ENCODE results near the gene PAK5.
"Not testable (repeated sequence)": the region's sequence is repeated elsewhere in the genome, so short reads cannot be mapped to it uniquely, and the experiment has no call there.

The PAK5 gene

DNA sequence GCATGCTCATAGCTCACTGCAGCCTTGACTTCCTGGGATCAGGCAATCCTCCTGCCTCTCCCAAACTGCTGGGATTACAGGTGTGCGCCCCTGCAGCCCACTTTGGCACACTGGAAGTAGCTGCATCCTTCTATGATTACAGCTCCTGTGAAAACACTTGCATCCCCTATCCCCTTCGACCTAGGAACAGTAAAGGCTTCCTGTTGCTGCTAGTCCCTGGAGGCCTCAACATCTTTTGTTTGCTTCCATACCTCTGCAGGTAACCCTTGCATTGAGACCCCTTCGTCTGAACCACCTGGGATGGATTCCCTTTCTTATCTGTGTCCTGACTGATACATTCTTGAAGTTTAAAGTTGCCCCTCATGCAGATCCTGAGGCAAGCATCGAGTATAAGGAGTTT is 152.4 kb downstream of the PAK5 start:
- Histone ChIP-seq H3K36me3 (ENCODE audit: insufficient read depth, low read length) (no peaks in the 10 kb centered on the region), H3K9me3 (ENCODE audit: control insufficient read depth, insufficient read depth, low read length) (no peaks in the 10 kb centered on the region), H3K4me1 (ENCODE audit: insufficient read depth, low read length) (no peaks in the 10 kb centered on the region), H3K9ac (ENCODE audit: low read depth, low read length) (no peak overlapping the region)

DNA sequence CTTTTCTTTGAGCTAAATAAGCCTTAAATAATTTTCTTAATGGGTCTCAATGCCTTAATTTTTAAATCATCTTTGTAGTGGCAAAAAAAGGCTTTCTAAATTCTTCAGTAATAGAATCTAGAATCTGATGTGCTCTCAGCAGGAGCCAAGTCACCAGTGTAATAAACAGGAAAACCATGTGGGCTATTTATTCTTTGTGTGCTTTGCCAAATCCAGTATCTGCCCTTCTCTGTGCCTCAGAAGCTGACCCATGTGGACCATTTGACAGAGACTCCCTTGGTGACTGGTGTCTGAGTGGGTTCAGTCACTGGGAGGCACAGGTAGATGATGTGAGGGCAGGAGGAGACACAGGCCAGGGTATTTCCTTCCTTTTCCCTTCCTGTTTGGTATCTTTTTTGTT is 152.9 kb downstream of the PAK5 start:
- no peak overlapping the region for H3K9ac ChIP-seq (ENCODE audit: low read depth, low read length)
- H3K9me3 ChIP-seq (ENCODE audit: control insufficient read depth, insufficient read depth, low read length): no peaks in the 10 kb centered on the region
- no peaks in the 10 kb centered on the region for H3K4me1 ChIP-seq (ENCODE audit: insufficient read depth, low read length)
- H3K36me3 ChIP-seq (ENCODE audit: insufficient read depth, low read length): no peaks in the 10 kb centered on the region

DNA sequence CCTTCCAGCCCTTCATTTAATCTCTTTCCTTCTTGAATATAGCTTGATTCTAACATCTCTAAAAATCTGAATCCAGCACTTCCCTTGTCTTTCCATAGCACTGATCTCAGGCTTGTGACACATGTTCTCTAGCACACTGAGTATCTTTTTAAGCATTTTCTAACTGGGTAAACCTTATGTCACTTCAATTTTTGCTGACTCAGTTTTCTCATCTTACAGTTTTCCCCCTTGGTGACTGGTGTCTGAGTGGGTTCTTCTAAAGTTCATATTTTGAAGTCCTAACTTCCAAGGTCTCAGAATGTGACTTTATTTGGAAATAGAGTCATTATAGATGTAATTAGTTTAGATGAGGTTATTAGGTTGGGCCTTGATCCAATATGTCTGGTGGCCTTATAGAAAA is 153.9 kb downstream of the PAK5 start:
- H3K4me1 ChIP-seq (ENCODE audit: insufficient read depth, low read length): no peaks in the 10 kb centered on the region
- no peaks in the 10 kb centered on the region for H3K9me3 ChIP-seq (ENCODE audit: control insufficient read depth, insufficient read depth, low read length)
- no peaks in the 10 kb centered on the region for H3K36me3 ChIP-seq (ENCODE audit: insufficient read depth, low read length)
- H3K9ac ChIP-seq (ENCODE audit: low read depth, low read length): no peak overlapping the region

DNA sequence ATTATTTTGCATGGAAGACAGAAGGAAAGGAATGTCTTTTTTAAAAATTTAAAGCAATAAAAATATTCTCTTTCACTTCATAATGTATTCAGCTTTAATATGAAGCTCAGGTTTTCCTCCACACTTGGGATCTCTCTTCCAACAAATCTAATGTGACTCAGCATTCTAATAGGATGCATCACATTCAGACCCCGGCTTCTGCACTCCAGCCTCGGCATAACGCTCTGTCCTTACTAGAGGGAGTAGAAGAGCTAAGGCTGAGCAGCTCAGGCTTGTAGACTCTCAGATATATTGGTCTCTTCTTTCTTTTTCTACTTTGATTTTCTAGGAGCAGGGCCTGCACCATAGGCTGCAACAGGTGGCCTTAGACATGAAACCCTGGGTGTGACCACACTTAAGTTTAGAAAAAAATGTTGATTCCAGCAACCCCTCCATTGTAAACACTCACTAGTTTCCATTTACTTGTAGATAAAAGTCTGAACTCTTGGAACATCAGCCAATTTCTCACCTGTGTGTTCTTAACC is 161.7 kb downstream of the PAK5 start:
- Histone ChIP-seq H3K9ac (ENCODE audit: low read depth, low read length) (no peak overlapping the region), H3K36me3 (ENCODE audit: insufficient read depth, low read length) (no peaks in the 10 kb centered on the region), H3K4me1 (ENCODE audit: insufficient read depth, low read length) (no peaks in the 10 kb centered on the region), H3K9me3 (ENCODE audit: control insufficient read depth, insufficient read depth, low read length) (peaks cover 3% of the 10 kb centered on the region; the same call in 1 of the 2 replicates)

DNA sequence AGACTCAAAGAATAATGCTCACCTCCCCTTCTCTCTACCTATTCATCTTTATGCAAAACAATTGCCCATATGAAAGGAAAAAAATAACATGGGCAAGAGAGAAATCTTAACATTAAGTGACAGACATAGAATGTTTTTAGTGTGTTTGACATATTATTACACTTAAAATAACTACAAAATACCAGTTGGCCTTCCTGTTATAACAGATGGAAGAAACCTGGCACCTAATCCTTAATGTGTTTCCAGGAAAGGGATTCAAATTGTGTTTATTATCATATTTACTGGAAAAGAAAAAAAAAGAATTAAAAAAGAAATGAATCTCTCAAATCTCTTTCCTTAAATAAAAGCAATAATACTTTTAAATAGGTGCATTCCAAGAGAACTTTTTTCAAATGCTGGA is 165.9 kb downstream of the PAK5 start:
- H3K36me3 ChIP-seq (ENCODE audit: insufficient read depth, low read length): no peaks in the 10 kb centered on the region
- peaks cover 3% of the 10 kb centered on the region; the same call in 1 of the 2 replicates for H3K9me3 ChIP-seq (ENCODE audit: control insufficient read depth, insufficient read depth, low read length)
- H3K9ac ChIP-seq (ENCODE audit: low read depth, low read length): no peak overlapping the region
- H3K4me1 ChIP-seq (ENCODE audit: insufficient read depth, low read length): no peaks in the 10 kb centered on the region

DNA sequence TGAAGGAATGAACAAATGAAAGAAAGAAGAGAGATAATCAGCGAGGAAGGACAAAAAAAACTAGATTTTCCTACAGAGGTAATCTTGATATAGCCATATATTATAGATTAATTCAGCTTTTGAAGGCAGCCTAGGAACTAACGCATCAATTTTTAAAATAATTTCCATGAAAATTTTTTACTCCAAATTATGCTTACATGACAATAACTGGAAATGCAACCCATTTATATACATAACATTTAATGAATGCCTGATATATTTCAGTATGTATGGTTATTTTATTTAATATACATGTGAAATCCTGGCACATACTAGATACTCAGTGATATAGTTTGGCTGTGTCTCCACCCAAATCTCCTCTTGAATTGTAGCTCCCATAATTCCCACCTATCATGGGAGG is 166.8 kb downstream of the PAK5 start:
- H3K9ac ChIP-seq (ENCODE audit: low read depth, low read length): no peak overlapping the region

DNA sequence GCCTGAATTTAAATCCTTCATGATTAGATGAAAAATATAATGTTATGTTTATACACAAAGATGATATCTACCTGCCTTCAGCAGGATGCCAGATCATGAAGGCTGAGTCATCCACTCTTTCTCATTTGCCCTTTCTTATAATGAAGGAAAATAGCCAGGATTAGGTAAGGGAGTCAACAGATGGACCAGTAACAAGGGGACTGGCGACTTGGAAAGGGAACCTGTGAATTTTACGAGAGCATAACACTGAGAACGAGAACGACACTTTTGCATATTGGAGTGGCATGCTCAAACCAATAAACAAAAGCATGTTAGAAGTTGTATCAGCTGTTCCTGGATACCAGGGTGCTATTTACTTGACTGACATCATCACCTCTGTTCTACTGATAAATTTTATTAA is 170.5 kb downstream of the PAK5 start:
- Histone ChIP-seq H3K9ac (ENCODE audit: low read depth, low read length) (no peak overlapping the region), H3K9me3 (ENCODE audit: control insufficient read depth, insufficient read depth, low read length) (no peaks in the 10 kb centered on the region), H3K36me3 (ENCODE audit: insufficient read depth, low read length) (no peaks in the 10 kb centered on the region), H3K4me1 (ENCODE audit: insufficient read depth, low read length) (0 out of 2 replicates have a peak, but pooled peaks cover 3% of the 10 kb centered on the region)

More for the DNA sequence above, 166.8 kb downstream of the PAK5 start:
- peaks cover 3% of the 10 kb centered on the region; the same call in 1 of the 2 replicates for H3K9me3 ChIP-seq (ENCODE audit: control insufficient read depth, insufficient read depth, low read length)
- H3K4me1 ChIP-seq (ENCODE audit: insufficient read depth, low read length): no peaks in the 10 kb centered on the region
- H3K36me3 ChIP-seq (ENCODE audit: insufficient read depth, low read length): no peaks in the 10 kb centered on the region

DNA sequence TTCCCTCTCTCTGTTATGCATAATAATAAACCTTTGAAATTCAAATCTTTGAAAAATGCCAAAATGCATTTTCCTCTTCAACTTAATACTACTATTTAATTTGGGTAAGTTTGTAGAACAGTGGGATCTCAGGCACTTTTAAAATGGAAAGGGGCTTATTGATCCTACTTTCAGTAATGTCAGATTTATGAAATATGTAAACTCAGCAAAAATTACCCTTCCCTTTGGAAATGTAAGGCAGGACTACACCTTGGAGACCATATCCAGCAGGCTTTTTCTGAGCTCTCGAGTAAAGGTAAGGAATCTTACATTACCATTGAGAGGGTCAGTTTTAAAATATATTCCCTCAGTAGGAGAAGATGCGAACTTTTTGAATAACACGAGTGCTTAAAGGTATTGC is 175.5 kb downstream of the PAK5 start:
- Histone ChIP-seq H3K9ac (ENCODE audit: low read depth, low read length) (no peak overlapping the region), H3K4me1 (ENCODE audit: insufficient read depth, low read length) (0 out of 2 replicates have a peak, but pooled peaks cover 6% of the 10 kb centered on the region), H3K9me3 (ENCODE audit: control insufficient read depth, insufficient read depth, low read length) (no peaks in the 10 kb centered on the region), H3K36me3 (ENCODE audit: insufficient read depth, low read length) (no peaks in the 10 kb centered on the region)

DNA sequence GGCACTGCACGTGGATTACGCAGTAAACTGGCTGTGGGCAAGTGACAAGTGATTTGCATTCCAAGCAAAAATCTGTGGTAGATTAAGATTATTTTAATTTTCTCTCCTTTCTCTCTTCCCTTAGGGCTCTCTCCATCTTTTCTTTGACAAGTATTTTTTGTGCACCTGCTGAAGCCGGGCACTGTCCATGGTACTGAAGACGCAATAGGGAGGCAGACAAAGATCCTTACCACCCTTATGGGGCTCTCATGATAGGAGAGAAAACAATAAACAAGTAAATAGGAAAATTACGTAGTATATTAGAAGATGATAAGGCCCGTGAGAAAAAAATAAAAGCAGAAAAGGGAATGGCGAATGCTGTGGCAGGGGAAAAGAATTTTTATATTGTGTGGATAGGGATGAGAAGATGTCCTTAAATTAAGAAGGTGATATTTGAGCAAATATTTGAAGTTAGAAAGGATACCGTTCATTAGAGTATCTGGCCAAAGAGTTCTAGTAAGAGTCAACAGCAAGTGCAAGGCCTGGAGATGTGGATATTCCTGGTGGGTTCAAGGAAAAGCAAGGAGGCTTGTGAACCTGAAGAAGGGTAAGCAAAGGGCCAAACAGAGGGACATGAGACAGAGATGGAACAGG is 178.5 kb downstream of the PAK5 start:
- no peaks in the 10 kb centered on the region for H3K36me3 ChIP-seq (ENCODE audit: insufficient read depth, low read length)
- 0 out of 2 replicates have a peak, but pooled peaks cover 6% of the 10 kb centered on the region for H3K4me1 ChIP-seq (ENCODE audit: insufficient read depth, low read length)
- no peak overlapping the region for H3K9ac ChIP-seq (ENCODE audit: low read depth, low read length)
- no peaks in the 10 kb centered on the region for H3K9me3 ChIP-seq (ENCODE audit: control insufficient read depth, insufficient read depth, low read length)

DNA sequence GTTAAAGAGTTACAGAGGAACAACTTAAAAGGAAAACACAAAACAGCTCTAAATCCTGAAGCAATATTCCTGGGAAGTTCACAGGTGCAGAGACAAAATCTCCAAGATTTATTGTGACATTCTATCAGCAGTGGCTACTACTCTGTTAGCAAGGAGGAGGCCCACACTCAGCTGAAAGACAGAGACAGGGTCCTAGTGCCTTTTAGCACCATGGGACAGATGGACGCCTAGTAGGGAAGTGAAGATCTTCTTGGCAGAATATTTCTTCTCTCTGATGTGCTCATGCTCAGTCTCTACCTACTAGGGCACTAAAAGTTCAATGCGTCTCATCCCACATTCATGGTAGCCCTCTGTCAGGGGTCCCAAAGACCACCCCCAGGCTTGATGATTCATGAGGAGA is 191.1 kb downstream of the PAK5 start:
- no peak overlapping the region for H3K9ac ChIP-seq (ENCODE audit: low read depth, low read length)
- H3K4me1 ChIP-seq (ENCODE audit: insufficient read depth, low read length): no peaks in the 10 kb centered on the region
- H3K36me3 ChIP-seq (ENCODE audit: insufficient read depth, low read length): no peaks in the 10 kb centered on the region
- no peaks in the 10 kb centered on the region for H3K9me3 ChIP-seq (ENCODE audit: control insufficient read depth, insufficient read depth, low read length)

DNA sequence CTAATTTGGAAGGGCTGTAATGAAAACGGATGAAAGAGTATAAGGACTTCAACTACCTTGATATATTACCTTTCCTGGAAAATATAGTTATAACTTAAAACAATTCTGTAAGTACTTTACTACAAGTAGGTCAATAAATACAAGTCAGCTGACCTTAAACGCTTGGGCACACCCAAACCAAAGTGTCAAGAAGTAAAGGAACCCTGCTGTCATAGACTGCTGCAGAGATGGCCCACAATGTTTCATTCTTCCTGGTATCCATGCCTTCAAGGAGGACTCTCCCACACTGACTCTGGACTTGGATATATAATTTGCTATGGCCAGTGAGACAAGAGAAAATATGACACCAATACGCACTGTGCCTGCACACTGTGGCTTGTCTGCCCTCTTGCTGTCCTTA is 192.5 kb downstream of the PAK5 start:
- H3K9me3 ChIP-seq (ENCODE audit: control insufficient read depth, insufficient read depth, low read length): no peaks in the 10 kb centered on the region
- H3K9ac ChIP-seq (ENCODE audit: low read depth, low read length): no peak overlapping the region
- H3K4me1 ChIP-seq (ENCODE audit: insufficient read depth, low read length): no peaks in the 10 kb centered on the region
- no peaks in the 10 kb centered on the region for H3K36me3 ChIP-seq (ENCODE audit: insufficient read depth, low read length)

DNA sequence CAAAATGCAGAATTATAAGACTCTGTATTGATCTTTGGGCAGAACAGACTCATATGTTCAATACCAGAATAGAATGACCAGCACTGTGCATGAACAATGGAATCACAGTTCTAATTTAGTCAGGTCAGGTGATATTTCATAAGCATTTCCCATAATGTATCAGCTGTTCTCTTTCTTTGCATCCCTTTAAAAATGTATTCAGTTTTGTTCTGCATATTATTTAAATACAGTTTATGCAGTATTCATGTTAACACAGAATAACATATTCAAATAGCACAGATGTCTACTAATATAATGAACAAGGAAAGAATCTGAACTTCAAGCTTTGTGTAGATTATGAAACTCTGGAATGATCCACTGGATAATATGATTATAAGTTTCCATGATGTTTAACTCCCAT is 196.0 kb downstream of the PAK5 start:
- Histone ChIP-seq H3K9ac (ENCODE audit: low read depth, low read length) (no peak overlapping the region), H3K9me3 (ENCODE audit: control insufficient read depth, insufficient read depth, low read length) (no peaks in the 10 kb centered on the region), H3K4me1 (ENCODE audit: insufficient read depth, low read length) (no peaks in the 10 kb centered on the region), H3K36me3 (ENCODE audit: insufficient read depth, low read length) (no peaks in the 10 kb centered on the region)

DNA sequence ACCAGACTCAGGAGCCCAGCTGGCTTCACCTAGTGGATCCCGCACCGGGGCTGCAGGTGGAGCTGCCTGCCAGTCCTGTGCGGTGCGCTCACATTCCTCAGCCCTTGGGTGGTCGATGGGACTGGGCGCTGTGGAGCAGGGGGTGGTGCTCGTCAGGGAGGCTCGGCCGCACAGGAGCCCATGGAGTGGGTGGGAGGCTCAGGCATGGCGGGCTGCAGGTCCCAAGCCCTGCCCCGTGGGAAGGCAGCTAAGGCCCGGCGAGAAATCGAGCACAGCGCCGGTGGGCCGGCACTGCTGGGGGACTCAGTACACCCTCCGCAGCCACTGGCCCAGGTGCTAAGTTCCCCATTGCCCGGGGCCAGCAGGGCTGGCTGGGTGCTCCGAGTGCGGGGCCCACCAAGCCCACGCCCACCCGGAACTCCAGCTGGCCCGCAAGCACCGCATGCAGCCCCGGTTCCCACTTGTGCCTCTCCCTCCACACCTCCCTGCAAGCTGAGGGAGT is 197.3 kb downstream of the PAK5 start:
- not testable (repeated sequence) for H3K9me3 ChIP-seq (ENCODE audit: control insufficient read depth, insufficient read depth, low read length); H3K9ac ChIP-seq (ENCODE audit: low read depth, low read length); H3K4me1 ChIP-seq (ENCODE audit: insufficient read depth, low read length); H3K36me3 ChIP-seq (ENCODE audit: insufficient read depth, low read length)

DNA sequence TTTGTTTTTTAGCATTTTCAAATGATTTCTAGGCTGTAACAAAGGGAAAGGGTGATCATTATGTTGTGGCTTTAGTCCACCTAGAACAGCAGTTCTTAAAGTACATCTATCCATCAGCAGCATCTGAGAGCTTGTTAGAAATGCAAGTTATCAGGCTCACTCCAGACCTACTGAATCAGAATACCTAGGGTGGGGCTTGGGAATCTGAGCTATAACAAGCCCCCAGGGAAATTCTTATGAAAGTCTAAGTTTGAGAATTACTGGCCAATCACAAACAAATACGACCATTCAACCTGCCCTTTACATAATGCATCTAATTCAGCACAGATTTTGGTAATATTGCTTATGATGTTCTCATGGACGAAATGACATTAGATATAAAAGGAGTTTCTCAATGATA is 201.0 kb downstream of the PAK5 start:
- no peak overlapping the region for H3K9ac ChIP-seq (ENCODE audit: low read depth, low read length)
- no peaks in the 10 kb centered on the region for H3K36me3 ChIP-seq (ENCODE audit: insufficient read depth, low read length)
- no peaks in the 10 kb centered on the region for H3K4me1 ChIP-seq (ENCODE audit: insufficient read depth, low read length)
- no peaks in the 10 kb centered on the region for H3K9me3 ChIP-seq (ENCODE audit: control insufficient read depth, insufficient read depth, low read length)

DNA sequence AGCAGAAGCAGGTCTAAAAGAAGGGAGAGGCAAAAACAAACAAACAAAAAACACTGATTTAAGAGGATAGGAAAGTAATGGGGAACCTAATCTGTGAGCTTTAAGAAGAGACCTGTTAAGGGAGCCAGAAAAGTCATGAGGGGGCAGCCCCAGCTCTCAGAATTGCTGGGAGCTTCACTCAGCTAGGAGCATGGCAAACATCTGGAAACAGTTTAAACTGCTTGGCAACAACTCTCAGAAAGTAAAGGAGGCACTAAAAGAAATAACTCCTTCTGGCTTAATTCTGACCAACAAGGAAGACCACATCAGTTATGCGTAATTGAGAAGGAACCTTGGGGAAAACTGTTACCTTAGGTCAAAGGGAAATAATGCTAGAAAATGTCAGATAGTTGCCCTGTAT is 203.1 kb downstream of the PAK5 start:
- H3K36me3 ChIP-seq (ENCODE audit: insufficient read depth, low read length): no peaks in the 10 kb centered on the region
- H3K9me3 ChIP-seq (ENCODE audit: control insufficient read depth, insufficient read depth, low read length): no peaks in the 10 kb centered on the region
- no peaks in the 10 kb centered on the region for H3K4me1 ChIP-seq (ENCODE audit: insufficient read depth, low read length)
- H3K9ac ChIP-seq (ENCODE audit: low read depth, low read length): no peak overlapping the region

All from ES-I3 (cell line).